ENCODE data around the gene SLC1A7.

DNA sequence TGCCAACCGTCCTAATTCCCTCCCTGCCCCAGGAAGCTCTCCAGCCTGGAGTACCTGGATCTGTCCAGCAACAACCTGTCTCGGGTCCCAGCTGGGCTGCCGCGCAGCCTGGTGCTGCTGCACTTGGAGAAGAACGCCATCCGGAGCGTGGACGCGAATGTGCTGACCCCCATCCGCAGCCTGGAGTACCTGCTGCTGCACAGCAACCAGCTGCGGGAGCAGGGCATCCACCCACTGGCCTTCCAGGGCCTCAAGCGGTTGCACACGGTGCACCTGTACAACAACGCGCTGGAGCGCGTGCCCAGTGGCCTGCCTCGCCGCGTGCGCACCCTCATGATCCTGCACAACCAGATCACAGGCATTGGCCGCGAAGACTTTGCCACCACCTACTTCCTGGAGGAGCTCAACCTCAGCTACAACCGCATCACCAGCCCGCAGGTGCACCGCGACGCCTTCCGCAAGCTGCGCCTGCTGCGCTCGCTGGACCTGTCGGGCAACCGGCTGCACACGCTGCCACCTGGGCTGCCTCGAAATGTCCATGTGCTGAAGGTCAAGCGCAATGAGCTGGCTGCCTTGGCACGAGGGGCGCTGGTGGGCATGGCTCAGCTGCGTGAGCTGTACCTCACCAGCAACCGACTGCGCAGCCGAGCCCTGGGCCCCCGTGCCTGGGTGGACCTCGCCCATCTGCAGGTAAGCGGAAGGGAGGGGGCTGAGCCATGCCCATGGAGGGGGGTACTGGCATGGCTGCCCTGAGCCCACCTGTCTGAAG, 63.9 kb downstream of the SLC1A7 start:
- TF ChIP-seq POLR2A (IDR thresholded peaks at IDR 0.05), result no peak
- TF ChIP-seq, protein P1, sequence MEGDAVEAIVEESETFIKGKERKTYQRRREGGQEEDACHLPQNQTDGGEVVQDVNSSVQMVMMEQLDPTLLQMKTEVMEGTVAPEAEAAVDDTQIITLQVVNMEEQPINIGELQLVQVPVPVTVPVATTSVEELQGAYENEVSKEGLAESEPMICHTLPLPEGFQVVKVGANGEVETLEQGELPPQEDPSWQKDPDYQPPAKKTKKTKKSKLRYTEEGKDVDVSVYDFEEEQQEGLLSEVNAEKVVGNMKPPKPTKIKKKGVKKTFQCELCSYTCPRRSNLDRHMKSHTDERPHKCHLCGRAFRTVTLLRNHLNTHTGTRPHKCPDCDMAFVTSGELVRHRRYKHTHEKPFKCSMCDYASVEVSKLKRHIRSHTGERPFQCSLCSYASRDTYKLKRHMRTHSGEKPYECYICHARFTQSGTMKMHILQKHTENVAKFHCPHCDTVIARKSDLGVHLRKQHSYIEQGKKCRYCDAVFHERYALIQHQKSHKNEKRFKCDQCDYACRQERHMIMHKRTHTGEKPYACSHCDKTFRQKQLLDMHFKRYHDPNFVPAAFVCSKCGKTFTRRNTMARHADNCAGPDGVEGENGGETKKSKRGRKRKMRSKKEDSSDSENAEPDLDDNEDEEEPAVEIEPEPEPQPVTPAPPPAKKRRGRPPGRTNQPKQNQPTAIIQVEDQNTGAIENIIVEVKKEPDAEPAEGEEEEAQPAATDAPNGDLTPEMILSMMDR (IDR thresholded peaks at IDR 0.05), result no peak

Measured in Peyer's patch (tissue), 4 donors.